Tibial nerve (tissue), 4 donors: ENCODE measurements around the gene SHMT2. TPM values are rescaled to one million over a fixed set of nuclear protein-coding genes. Genes with fewer than 3 reads are reported as not detected.

ENCODE experiments used
- DNase-seq, 2 donors: peaks; one replicate each; pipeline ENCODE4 v3.0.0-alpha.2; 2019; ENCODE audit warnings: low spot score in 2 of 2
- H3K27ac ChIP-seq, 4 donors: fragments of 200-600 bp; sonication (generic) in 3 of 4; one replicate each; pipeline ENCODE4 v1.5.1; 2017 to 2019; ENCODE audit warnings: mild to moderate bottlenecking in 1 of 4
- H3K27me3 ChIP-seq, 2 donors: fragments of 200-600 bp; sonication (generic) in 1 of 2; one replicate each; pipeline versions ENCODE4 v1.5.1 to v1.6.0; 2017 to 2019
- H3K36me3 ChIP-seq, 3 donors: fragments of 200-600 bp; sonication (generic); one replicate each; pipeline ENCODE4 v1.5.1; 2018 to 2019
- H3K4me1 ChIP-seq, 4 donors: fragments of 200-600 bp; sonication (generic) in 3 of 4; one replicate each; pipeline ENCODE4 v1.5.1; 2017 to 2019
- H3K4me3 ChIP-seq, 4 donors: fragments of 200-600 bp; sonication (generic) in 3 of 4; one replicate each; pipeline ENCODE4 v1.5.1; 2017 to 2019; ENCODE audit warnings: mild to moderate bottlenecking in 1 of 4, moderate library complexity in 1 of 4
- H3K9me3 ChIP-seq, 4 donors: fragments of 200-600 bp; sonication (generic) in 3 of 4; one replicate each; pipeline ENCODE4 v1.5.1; 2017 to 2019
- CTCF ChIP-seq, 5 experiments: fragments of 200-600 bp in 3 of 5; fragments of 450-650 bp in 2 of 5; sonication (generic) in 3 of 5; IDR thresholded peaks; one replicate each; pipeline ENCODE4 v1.5.1; 2016 to 2019; ENCODE audit warnings: antibody characterized with exemption in 5 of 5, mild to moderate bottlenecking in 3 of 5, moderate library complexity in 2 of 5
- EP300 ChIP-seq, 2 donors: sonication (generic); formaldehyde crosslinking; IDR thresholded peaks; one replicate each; pipeline ENCODE4 v1.6.1; 2017; ENCODE audit warnings: antibody characterized with exemption in 2 of 2, mild to moderate bottlenecking in 1 of 2
- POLR2A ChIP-seq, 2 donors: fragments of 450-650 bp; IDR thresholded peaks; one replicate each; pipeline ENCODE4 v1.6.1; 2017; ENCODE audit warnings: antibody characterized with exemption in 2 of 2, mild to moderate bottlenecking in 2 of 2, moderate library complexity in 2 of 2
- WGBS, 2 donors: methylation state at CpG; one replicate each; pipeline ENCODE4 v1.1.5; 2018; 5-methylcytosine and 5-hydroxymethylcytosine counted together
- total RNA-seq, 4 donors: library from RNA; depleted of rRNA; stranded (reverse); fragments of >200 nt; gene quantifications; one replicate each; pipeline ENCODE4 v1.1.0, GENCODE V29; 2016

The SHMT2 gene
- total RNA-seq, 4 donors from 2014 or later, result 18.4 to 77.3 (median 32.6) TPM

DNA sequence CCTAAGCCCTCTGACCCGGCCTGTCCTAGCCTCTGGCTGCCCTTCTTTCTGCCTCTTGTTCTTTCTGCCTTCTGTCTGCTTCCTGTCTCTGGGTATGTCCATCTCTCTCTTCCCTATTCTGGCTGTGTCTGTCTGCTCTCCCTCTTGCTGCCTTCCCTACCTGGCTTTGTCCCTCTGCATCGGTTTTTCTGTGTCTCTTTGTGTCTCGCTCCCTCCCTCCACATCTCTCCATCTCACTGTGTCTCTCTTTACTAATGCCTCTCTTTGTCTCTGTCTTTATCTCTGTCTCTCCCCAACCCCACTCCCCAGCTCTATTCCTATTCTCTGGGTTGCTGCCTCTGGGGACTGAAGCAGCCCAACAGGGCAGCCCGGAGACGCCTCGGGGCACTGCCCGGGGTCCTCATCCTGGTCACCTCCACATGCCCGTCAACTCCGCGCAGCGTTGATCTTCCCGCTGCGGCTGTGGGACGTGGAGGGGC lies 10.1 kb downstream of the SHMT2 start:
- TF ChIP-seq POLR2A (IDR thresholded peaks at IDR 0.05) (no peak), EP300 (IDR thresholded peaks at IDR 0.05) (no peak), CTCF (IDR thresholded peaks at IDR 0.05) (no peak)
- Histone ChIP-seq H3K27me3 (peaks cover 8 to 80% of the 10 kb centered on the region in 2 donors), H3K9me3 (no peaks in the 10 kb centered on the region), H3K4me1 (peaks cover 5 to 96% (median 66%) of the 10 kb centered on the region in 4 donors), H3K4me3 (peak overlapping the region in 3 of 4 donors; percentile 10 to 55 (median 45)), H3K36me3 (peaks cover 0 to 3% (median 0%) of the 10 kb centered on the region in 3 donors), H3K27ac (no peak overlapping the region)
- WGBS, 2 donors, result 2% methylated on average over 14 of the region's 14 CpGs
- DNase-seq, result no peak

DNA sequence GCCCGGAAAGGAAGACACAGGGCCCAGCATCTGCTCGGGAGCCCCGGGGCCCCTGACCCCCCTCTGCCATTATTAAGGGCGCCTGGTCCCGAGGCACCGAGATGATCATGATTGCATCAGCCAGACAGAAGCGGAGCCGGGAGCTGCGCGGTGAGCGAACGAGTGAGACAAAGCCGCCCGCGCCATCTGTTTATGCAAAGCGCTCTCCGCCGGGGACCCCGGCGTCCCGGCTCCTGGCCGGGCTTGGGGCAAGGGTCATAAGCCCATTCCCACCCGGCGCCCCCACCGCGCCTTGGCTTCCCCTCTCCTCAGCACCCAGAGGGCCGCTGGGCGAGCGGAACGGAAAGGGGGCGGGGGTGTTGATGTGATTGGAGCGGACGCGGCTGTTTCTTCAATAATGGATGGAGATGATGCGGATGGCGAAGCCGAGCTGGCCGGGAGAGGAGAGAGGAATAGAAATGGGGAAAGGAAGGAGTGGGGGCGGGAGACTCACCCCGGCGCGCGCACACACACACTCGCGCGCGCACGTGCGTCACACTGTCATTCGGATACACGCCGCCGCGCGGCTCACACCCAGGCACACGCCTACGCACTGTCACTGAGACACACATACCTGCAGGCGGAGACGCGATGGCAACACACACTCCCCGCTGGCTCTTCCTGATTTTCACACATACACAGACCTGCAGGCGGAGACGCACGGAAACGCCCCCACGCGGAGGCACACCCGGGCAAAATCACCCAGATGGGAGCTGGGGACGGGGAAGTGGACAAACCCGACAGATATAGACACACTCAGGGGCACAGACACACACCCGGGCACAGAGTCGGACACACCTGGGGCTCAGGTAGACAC lies 10.8 kb downstream of the SHMT2 start:
- Histone ChIP-seq H3K4me3 (peak overlapping the region; percentile 10 to 55 (median 46)), H3K4me1 (peaks cover 5 to 90% (median 62%) of the 10 kb centered on the region in 4 donors), H3K27ac (no peak overlapping the region), H3K27me3 (peaks cover 8 to 80% of the 10 kb centered on the region in 2 donors), H3K9me3 (no peaks in the 10 kb centered on the region), H3K36me3 (no peaks in the 10 kb centered on the region)
- WGBS, 2 donors, result 1 to 2% methylated on average over 59 to 62 of the region's 72 CpGs
- DNase-seq, result no peak
- TF ChIP-seq CTCF (IDR thresholded peaks at IDR 0.05) (peak in 1 of 5 experiments; percentile 8), EP300 (IDR thresholded peaks at IDR 0.05) (no peak)

DNA sequence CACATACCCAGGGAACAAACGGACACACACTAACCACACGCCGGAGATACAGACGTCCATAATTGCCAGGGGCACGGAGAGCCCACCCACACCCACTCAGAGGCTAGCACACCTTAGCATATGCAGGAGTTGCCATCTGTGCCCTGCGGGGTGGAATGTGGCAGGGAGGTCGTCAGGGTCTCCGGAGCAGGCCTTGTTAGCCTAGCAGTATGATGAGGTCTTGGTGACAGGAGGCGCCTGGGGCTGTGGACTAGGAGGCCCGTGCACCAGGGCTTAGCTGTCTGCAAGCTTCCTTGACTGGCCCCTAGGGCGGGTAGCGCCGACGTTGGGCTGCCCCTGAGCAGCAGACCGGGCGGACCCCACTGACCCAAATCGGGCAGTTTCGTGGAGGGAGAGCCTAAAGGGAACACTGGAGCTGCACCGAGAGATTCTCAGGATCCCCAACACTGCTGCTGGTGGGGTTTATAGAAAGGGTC lies 11.5 kb downstream of the SHMT2 start:
- TF ChIP-seq CTCF (IDR thresholded peaks at IDR 0.05), result no peak
- no peak for TF ChIP-seq POLR2A (IDR thresholded peaks at IDR 0.05)
- no peak for TF ChIP-seq EP300 (IDR thresholded peaks at IDR 0.05)
- peak overlapping the region in 1 of 4 donors; percentile 55 for H3K4me3 ChIP-seq
- DNase-seq, result no peak
- H3K36me3 ChIP-seq, result no peaks in the 10 kb centered on the region
- peaks cover 8 to 80% of the 10 kb centered on the region in 2 donors for H3K27me3 ChIP-seq
- 16 to 19% methylated on average over 10 to 19 of the region's 19 CpGs for WGBS, 2 donors
- peaks cover 5 to 83% (median 60%) of the 10 kb centered on the region in 4 donors for H3K4me1 ChIP-seq
- H3K27ac ChIP-seq, result no peak overlapping the region
- no peaks in the 10 kb centered on the region for H3K9me3 ChIP-seq

DNA sequence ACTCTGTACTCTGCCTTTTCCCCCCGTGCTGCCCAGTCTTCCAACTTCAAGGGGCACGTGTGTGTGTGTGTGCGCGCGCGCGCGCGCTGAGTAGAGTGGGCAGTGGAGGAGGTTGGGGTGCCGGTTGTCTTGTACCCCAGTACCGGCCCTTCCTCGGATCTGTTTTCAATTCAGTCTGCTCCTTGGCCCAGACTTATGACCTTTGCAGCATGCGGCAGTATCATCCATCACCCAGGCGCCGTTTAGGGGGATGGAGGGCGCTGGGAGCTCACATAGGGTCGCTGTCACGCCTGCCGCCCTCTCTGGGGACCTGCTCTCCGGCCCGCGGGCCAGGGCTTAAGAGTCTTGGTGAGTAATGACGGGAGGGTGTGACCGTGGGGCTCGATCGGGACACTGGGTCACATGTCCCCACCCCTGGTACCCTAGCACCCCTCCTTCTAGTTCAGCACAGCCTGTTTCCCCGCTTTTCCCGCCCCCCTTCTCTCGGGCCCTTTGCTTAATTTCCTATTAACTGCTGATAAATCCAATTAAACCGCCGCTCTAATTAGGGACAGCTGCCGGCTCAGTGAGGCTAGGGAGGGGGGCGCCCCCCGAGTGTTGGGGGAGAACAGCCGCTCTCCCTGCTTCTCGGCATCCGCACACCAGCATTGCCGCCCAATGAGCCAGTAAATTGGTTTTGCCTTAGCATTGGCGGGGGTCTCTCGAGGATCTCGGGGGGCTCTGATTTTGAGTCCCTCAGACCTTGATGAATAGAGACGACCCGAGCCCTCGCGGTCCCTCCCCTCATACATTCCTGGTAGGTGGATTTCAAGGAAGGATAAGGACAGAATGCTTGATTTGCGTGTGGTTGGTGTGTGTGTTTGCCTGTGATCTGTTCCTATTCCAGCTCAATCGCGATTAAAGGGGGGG lies 12.1 kb downstream of the SHMT2 start:
- Histone ChIP-seq H3K4me3 (no peak overlapping the region), H3K36me3 (peaks cover 0 to 2% (median 0%) of the 10 kb centered on the region in 3 donors)
- WGBS, 2 donors, result 10 to 14% methylated on average over 48 of the region's 48 CpGs

More for the DNA sequence above, 12.1 kb downstream of the SHMT2 start:
- no peaks in the 10 kb centered on the region for H3K9me3 ChIP-seq
- H3K27ac ChIP-seq, result no peak overlapping the region
- H3K27me3 ChIP-seq, result peaks cover 8 to 75% of the 10 kb centered on the region in 2 donors
- peaks cover 5 to 76% (median 56%) of the 10 kb centered on the region in 4 donors for H3K4me1 ChIP-seq
- DNase-seq, result no peak
- no peak for TF ChIP-seq POLR2A (IDR thresholded peaks at IDR 0.05)
- TF ChIP-seq CTCF (IDR thresholded peaks at IDR 0.05), result no peak
- TF ChIP-seq EP300 (IDR thresholded peaks at IDR 0.05), result no peak
